Ishikawa (cell line): ENCODE measurements around the gene OR5H2.

Source experiments
- CEBPB ChIP-seq: IDR thresholded peaks from 2 replicates; pipeline ENCODE4 v1.6.1; 2012
- CREB1 ChIP-seq: IDR thresholded peaks from 2 replicates; pipeline ENCODE4 v1.6.1; 2012; ENCODE audit warnings: low read depth
- EGR1 ChIP-seq: IDR thresholded peaks from 2 replicates; pipeline ENCODE4 v1.6.1; 2012
- EP300 ChIP-seq: IDR thresholded peaks from 2 replicates; pipeline ENCODE4 v1.6.1; 2012; ENCODE audit warnings: borderline replicate concordance
- FOXM1 ChIP-seq: IDR thresholded peaks from 2 replicates; pipeline ENCODE4 v1.6.1; 2012; ENCODE audit warnings: low read depth, borderline replicate concordance
- NFIC ChIP-seq: IDR thresholded peaks from 2 replicates; pipeline ENCODE4 v1.6.1; 2012
- RAD21 ChIP-seq: IDR thresholded peaks from 2 replicates; pipeline ENCODE4 v1.6.1; 2012; ENCODE audit warnings: low read depth
- TAF1 ChIP-seq: IDR thresholded peaks from 2 replicates; pipeline ENCODE4 v1.6.1; 2012; ENCODE audit warnings: low read depth, mild to moderate bottlenecking
- TCF12 ChIP-seq: IDR thresholded peaks from 2 replicates; pipeline ENCODE4 v1.6.1; 2012; ENCODE audit warnings: low read depth
- TEAD4 ChIP-seq: IDR thresholded peaks from 2 replicates; pipeline ENCODE4 v1.6.1; 2012
- TF ChIP-seq, protein P1 (sequence below): IDR thresholded peaks from 2 replicates; pipeline ENCODE4 v1.6.1; 2012; ENCODE audit warnings: low read depth, mild to moderate bottlenecking
- TF ChIP-seq, protein P2 (sequence below): IDR thresholded peaks from 2 replicates; pipeline ENCODE4 v1.6.1; 2012

GRCh38 chr3:98282205-98282604 is at the start of gene OR5H2:
- TF ChIP-seq, protein P1, sequence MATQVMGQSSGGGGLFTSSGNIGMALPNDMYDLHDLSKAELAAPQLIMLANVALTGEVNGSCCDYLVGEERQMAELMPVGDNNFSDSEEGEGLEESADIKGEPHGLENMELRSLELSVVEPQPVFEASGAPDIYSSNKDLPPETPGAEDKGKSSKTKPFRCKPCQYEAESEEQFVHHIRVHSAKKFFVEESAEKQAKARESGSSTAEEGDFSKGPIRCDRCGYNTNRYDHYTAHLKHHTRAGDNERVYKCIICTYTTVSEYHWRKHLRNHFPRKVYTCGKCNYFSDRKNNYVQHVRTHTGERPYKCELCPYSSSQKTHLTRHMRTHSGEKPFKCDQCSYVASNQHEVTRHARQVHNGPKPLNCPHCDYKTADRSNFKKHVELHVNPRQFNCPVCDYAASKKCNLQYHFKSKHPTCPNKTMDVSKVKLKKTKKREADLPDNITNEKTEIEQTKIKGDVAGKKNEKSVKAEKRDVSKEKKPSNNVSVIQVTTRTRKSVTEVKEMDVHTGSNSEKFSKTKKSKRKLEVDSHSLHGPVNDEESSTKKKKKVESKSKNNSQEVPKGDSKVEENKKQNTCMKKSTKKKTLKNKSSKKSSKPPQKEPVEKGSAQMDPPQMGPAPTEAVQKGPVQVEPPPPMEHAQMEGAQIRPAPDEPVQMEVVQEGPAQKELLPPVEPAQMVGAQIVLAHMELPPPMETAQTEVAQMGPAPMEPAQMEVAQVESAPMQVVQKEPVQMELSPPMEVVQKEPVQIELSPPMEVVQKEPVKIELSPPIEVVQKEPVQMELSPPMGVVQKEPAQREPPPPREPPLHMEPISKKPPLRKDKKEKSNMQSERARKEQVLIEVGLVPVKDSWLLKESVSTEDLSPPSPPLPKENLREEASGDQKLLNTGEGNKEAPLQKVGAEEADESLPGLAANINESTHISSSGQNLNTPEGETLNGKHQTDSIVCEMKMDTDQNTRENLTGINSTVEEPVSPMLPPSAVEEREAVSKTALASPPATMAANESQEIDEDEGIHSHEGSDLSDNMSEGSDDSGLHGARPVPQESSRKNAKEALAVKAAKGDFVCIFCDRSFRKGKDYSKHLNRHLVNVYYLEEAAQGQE = no peak
- TF ChIP-seq CEBPB = no peak
- TF ChIP-seq NFIC = no peak
- no peak for TF ChIP-seq TEAD4
- no peak for TF ChIP-seq FOXM1
- TF ChIP-seq EGR1 = no peak
- TF ChIP-seq CREB1 = no peak
- TF ChIP-seq, protein P2, sequence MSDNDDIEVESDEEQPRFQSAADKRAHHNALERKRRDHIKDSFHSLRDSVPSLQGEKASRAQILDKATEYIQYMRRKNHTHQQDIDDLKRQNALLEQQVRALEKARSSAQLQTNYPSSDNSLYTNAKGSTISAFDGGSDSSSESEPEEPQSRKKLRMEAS = no peak
- TF ChIP-seq RAD21 = no peak
- no peak for TF ChIP-seq TCF12
- no peak for TF ChIP-seq EP300
- no peak for TF ChIP-seq TAF1
